AG04450 (cell line): ENCODE results near the gene MDM2. TPM values are rescaled to one million over a fixed set of nuclear protein-coding genes. Genes with fewer than 3 reads are reported as not detected.
"Not testable (repeated sequence)": the region's sequence is repeated elsewhere in the genome, so short reads cannot be mapped to it uniquely, and the experiment has no call there.

Experiments
- CTCF ChIA-PET: fragments of 300-600, 350-600 bp; formaldehyde crosslinking; extraction: SDS; loops from one replicate; lab custom pipeline; 2022; ENCODE audit warnings: antibody characterized with exemption, inconsistent platforms; lab: Charles Lee
- POLR2A ChIA-PET: fragments of 350-600 bp; formaldehyde crosslinking; extraction: SDS; loops from one replicate; lab custom pipeline; 2021; ENCODE audit warnings: antibody characterized with exemption, inconsistent platforms; lab: Yijun Ruan, JAX
- DNase-seq: peaks from one replicate; pipeline ENCODE4 v3.0.0-alpha.2; 2011; ENCODE audit warnings: low read depth, low spot score
- H3K27ac ChIP-seq: one replicate; pipeline ENCODE4 v1.5.1; 2012; ENCODE audit warnings: low read depth, low read length, control low read depth
- H3K27me3 ChIP-seq: one replicate; pipeline ENCODE4 v1.6.0; 2012; ENCODE audit warnings: low read length; ENCODE audit not compliant: control insufficient read depth, insufficient read depth
- H3K4me3 ChIP-seq: 2 replicates; pipeline ENCODE4 v1.5.1; 2011; ENCODE audit warnings: mild to moderate bottlenecking, low read depth, low read length, control low read depth
- H3K9me3 ChIP-seq: 2 replicates; pipeline ENCODE4 v1.5.1; 2012; ENCODE audit warnings: low read length; ENCODE audit not compliant: control insufficient read depth, insufficient read depth
- CTCF ChIP-seq: IDR thresholded peaks from 2 replicates; pipeline ENCODE4 v1.5.1; 2011; ENCODE audit warnings: low read depth, low read length, control low read depth, inconsistent platforms
- polyA plus RNA-seq: library from polyadenylated mRNA; depleted of rRNA; stranded (reverse); fragments of >200 nt; gene quantifications from 2 replicates; pipeline ENCODE4 v1.2.3, GENCODE V29; 2011

The MDM2 gene
- polyA plus RNA-seq, 1 experiment = 82.2 TPM

GRCh38 chr12:68813242-68813593, 5.2 kb downstream of the MDM2 start:
- TF ChIP-seq CTCF = no peak
- DNase-seq = no peak
- peaks cover 10% of the 10 kb centered on the region; the same call in 1 of the 2 replicates for H3K9me3 ChIP-seq
- POLR2A ChIA-PET = no interaction called here
- no peak overlapping the region for H3K27ac ChIP-seq
- no peaks in the 10 kb centered on the region for H3K27me3 ChIP-seq
- CTCF ChIA-PET = interaction anchor here (0.6 to 11.1 kb wide), 4 partner anchors 16 to 773 kb away, joined by 3 to 110 read pairs (median 4); no protein-coding TSS in a partner anchor
- peak overlapping the region; percentile 52 for H3K4me3 ChIP-seq

GRCh38 chr12:68814490-68815231, 6.7 kb downstream of the MDM2 start:
- Histone ChIP-seq H3K27me3 (no peaks in the 10 kb centered on the region), H3K27ac (no peak overlapping the region), H3K4me3 (peak overlapping the region; percentile 3; the same call in 1 of the 2 replicates), H3K9me3 (peaks cover 10% of the 10 kb centered on the region; the same call in 1 of the 2 replicates)
- CTCF ChIA-PET = interaction anchor here (11.1 kb wide), 1 partner anchor 15 kb away, joined by 110 read pairs; no protein-coding TSS in a partner anchor
- no peak for TF ChIP-seq CTCF
- POLR2A ChIA-PET = interaction anchor here (0.6 kb wide), 1 partner anchor 36 kb away, joined by 5 read pairs; no protein-coding TSS in a partner anchor
- no peak for DNase-seq

- Histone ChIP-seq H3K9me3 (peaks cover 6% of the 10 kb centered on the region; the same call in 1 of the 2 replicates), H3K4me3 (no peak overlapping the region), H3K27ac (no peak overlapping the region), H3K27me3 (no peaks in the 10 kb centered on the region)
- DNase-seq = no peak
- TF ChIP-seq CTCF = no peak
- ChIA-PET CTCF (interaction anchor here (0.6 to 11.1 kb wide), 3 partner anchors 14 to 593 kb away, joined by 3 to 110 read pairs (median 5); no protein-coding TSS in a partner anchor), POLR2A (interaction anchor here (0.6 to 1.1 kb wide), 3 partner anchors 11 to 82 kb away, joined by 4 to 5 read pairs (median 5); no protein-coding TSS in a partner anchor)
Observed at GRCh38 chr12:68815232-68815927, 7.4 kb downstream of the MDM2 start.

- no peak overlapping the region for H3K27ac ChIP-seq
- no peak overlapping the region for H3K4me3 ChIP-seq
- DNase-seq = no peak
- POLR2A ChIA-PET = interaction anchor here (0.6 to 2.4 kb wide), 3 partner anchors 8 to 83 kb away, joined by 4 to 9 read pairs (median 5); partner anchors contain the start of gene MDM2
- no peaks in the 10 kb centered on the region for H3K9me3 ChIP-seq
- CTCF ChIA-PET = interaction anchor here (0.6 to 11.1 kb wide), 5 partner anchors 8 to 593 kb away, joined by 3 to 110 read pairs (median 5); partner anchors contain the start of gene MDM2
- no peak for TF ChIP-seq CTCF
- no peaks in the 10 kb centered on the region for H3K27me3 ChIP-seq
Observed at GRCh38 chr12:68815928-68816800, 8.2 kb downstream of the MDM2 start.

GRCh38 chr12:68819481-68819880, 11.5 kb downstream of the MDM2 start:
- not testable (repeated sequence) for H3K4me3 ChIP-seq, H3K27ac ChIP-seq, DNase-seq, H3K9me3 ChIP-seq, H3K27me3 ChIP-seq
- ChIA-PET POLR2A (interaction anchor here (0.8 to 1.4 kb wide), 2 partner anchors 11 to 73 kb away, joined by 3 to 5 read pairs; no protein-coding TSS in a partner anchor), CTCF (interaction anchor here (0.9 to 11.1 kb wide), 2 partner anchors 10 to 12 kb away, joined by 5 to 110 read pairs; no protein-coding TSS in a partner anchor)
